ENCODE measurements around the gene LHFPL3.

LHFPL3 gene

GRCh38 chr7:104445393-104445792, 117.0 kb downstream of the LHFPL3 start:
- in situ Hi-C loops (cut with MboI; ENCODE audit: low pct_unique_long_range_greater_than_20kb, low sequenced_read_pairs, unreplicated experiment) = no loop called here
- no peak for DNase-seq (ENCODE audit: low spot score)
- TF ChIP-seq CTCF (IDR thresholded peaks at IDR 0.05; ENCODE audit: extremely low read depth, insufficient read depth, missing control alignments) = no peak

GRCh38 chr7:104450861-104451260, 122.5 kb downstream of the LHFPL3 start:
- no peak for DNase-seq (ENCODE audit: low spot score)
- TF ChIP-seq CTCF (IDR thresholded peaks at IDR 0.05; ENCODE audit: extremely low read depth, insufficient read depth, missing control alignments) = no peak
- in situ Hi-C loops (cut with MboI; ENCODE audit: low pct_unique_long_range_greater_than_20kb, low sequenced_read_pairs, unreplicated experiment) = no loop called here

- TF ChIP-seq CTCF (IDR thresholded peaks at IDR 0.05; ENCODE audit: extremely low read depth, insufficient read depth, missing control alignments) = no peak
- in situ Hi-C loops (cut with MboI; ENCODE audit: low pct_unique_long_range_greater_than_20kb, low sequenced_read_pairs, unreplicated experiment) = no loop called here
- no peak for DNase-seq (ENCODE audit: low spot score)
These were observed 124.8 kb downstream of the LHFPL3 start for GRCh38 chr7:104453190-104453589.

- in situ Hi-C loops (cut with MboI; ENCODE audit: low pct_unique_long_range_greater_than_20kb, low sequenced_read_pairs, unreplicated experiment) = no loop called here
- DNase-seq (ENCODE audit: low spot score) = no peak
- TF ChIP-seq CTCF (IDR thresholded peaks at IDR 0.05; ENCODE audit: extremely low read depth, insufficient read depth, missing control alignments) = no peak
These were observed 130.5 kb downstream of the LHFPL3 start for GRCh38 chr7:104458875-104459274.

- DNase-seq (ENCODE audit: low spot score) = no peak
- in situ Hi-C loops (cut with MboI; ENCODE audit: low pct_unique_long_range_greater_than_20kb, low sequenced_read_pairs, unreplicated experiment) = no loop called here
- TF ChIP-seq CTCF (IDR thresholded peaks at IDR 0.05; ENCODE audit: extremely low read depth, insufficient read depth, missing control alignments) = no peak
These were observed 140.9 kb downstream of the LHFPL3 start for GRCh38 chr7:104469166-104469820.

- DNase-seq (ENCODE audit: low spot score) = no peak
- in situ Hi-C loops (cut with MboI; ENCODE audit: low pct_unique_long_range_greater_than_20kb, low sequenced_read_pairs, unreplicated experiment) = no loop called here
- no peak for TF ChIP-seq CTCF (IDR thresholded peaks at IDR 0.05; ENCODE audit: extremely low read depth, insufficient read depth, missing control alignments)
These were observed 152.1 kb downstream of the LHFPL3 start for GRCh38 chr7:104480529-104480928.

Measured in GM13977 (cell line).